Prostate gland (tissue), 2 donors: ENCODE measurements around the gene COG5.

Experiments used
- POLR2A ChIP-seq: fragments of 450-650 bp; IDR thresholded peaks from one replicate; pipeline ENCODE4 v1.6.1; 2016; ENCODE audit warnings: antibody characterized with exemption, mild to moderate bottlenecking
- TF ChIP-seq, protein P1 (sequence below), 4 experiments: fragments of 200-600 bp in 2 of 4; fragments of 450-650 bp in 2 of 4; sonication (generic) in 2 of 4; IDR thresholded peaks; 1 replicate in 3 of 4; 2 replicates in 1 of 4; pipeline ENCODE4 v1.5.1; 2016 to 2019; ENCODE audit warnings: antibody characterized with exemption in 4 of 4, mild to moderate bottlenecking in 2 of 4, moderate library complexity in 2 of 4

- TF ChIP-seq, protein P1, sequence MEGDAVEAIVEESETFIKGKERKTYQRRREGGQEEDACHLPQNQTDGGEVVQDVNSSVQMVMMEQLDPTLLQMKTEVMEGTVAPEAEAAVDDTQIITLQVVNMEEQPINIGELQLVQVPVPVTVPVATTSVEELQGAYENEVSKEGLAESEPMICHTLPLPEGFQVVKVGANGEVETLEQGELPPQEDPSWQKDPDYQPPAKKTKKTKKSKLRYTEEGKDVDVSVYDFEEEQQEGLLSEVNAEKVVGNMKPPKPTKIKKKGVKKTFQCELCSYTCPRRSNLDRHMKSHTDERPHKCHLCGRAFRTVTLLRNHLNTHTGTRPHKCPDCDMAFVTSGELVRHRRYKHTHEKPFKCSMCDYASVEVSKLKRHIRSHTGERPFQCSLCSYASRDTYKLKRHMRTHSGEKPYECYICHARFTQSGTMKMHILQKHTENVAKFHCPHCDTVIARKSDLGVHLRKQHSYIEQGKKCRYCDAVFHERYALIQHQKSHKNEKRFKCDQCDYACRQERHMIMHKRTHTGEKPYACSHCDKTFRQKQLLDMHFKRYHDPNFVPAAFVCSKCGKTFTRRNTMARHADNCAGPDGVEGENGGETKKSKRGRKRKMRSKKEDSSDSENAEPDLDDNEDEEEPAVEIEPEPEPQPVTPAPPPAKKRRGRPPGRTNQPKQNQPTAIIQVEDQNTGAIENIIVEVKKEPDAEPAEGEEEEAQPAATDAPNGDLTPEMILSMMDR (IDR thresholded peaks at IDR 0.05) = no peak
- TF ChIP-seq POLR2A = no peak
These were observed 382.5 kb downstream of the COG5 start for GRCh38 chr7:107181172-107181571.
